GM12801 (cell line): Measurements from ENCODE around the gene NUDT5.

ENCODE experiments used
- CTCF ChIP-seq: IDR thresholded peaks from one replicate; pipeline ENCODE4 v1.5.1; 2011; ENCODE audit warnings: control low read depth; ENCODE audit not compliant: insufficient read length; ENCODE audit errors: extremely low read depth

Gene NUDT5

GRCh38 chr10:12121673-12122072 lies 74.0 kb downstream of the NUDT5 start:
- TF ChIP-seq CTCF = no peak
